H1 (cell line): Measurements from ENCODE around the gene CPZ. TPM values are rescaled to one million over a fixed set of nuclear protein-coding genes. Genes with fewer than 3 reads are reported as not detected.

Source experiments
- CTCF ChIA-PET: fragments of 300-600 bp; sonication (Branson Sonifier 250); formaldehyde crosslinking; loops from one replicate; lab custom pipeline; 2021; ENCODE audit not compliant: partially characterized antibody; lab: Charles Lee
- POLR2A ChIA-PET: fragments of 300-600 bp; sonication (Branson Sonifier 250); formaldehyde crosslinking; loops from one replicate; lab custom pipeline; 2021; ENCODE audit warnings: inconsistent platforms; ENCODE audit not compliant: partially characterized antibody; lab: Charles Lee
- DNase-seq, 2 experiments: peaks; one replicate each; pipeline versions ENCODE4 v3.0.0 to v3.0.0-alpha.2; 2010 to 2022; ENCODE audit warnings: low spot score in 2 of 2, low read depth in 1 of 2, mixed read lengths in 1 of 2
- FAIRE-seq: peaks from 2 replicates; lab custom pipeline; 2011; peaks lifted over from hg19 to GRCh38; lab: Jason Lieb, UNC
- H2AFZ ChIP-seq: 2 replicates; pipeline ENCODE4 v1.8.1; 2012; ENCODE audit warnings: low read length, inconsistent platforms
- H2AK5ac ChIP-seq: 2 replicates; pipeline ENCODE4 v1.6.1; 2013; ENCODE audit warnings: low read depth, low read length
- H2BK120ac ChIP-seq: replicated peaks from 2 replicates; pipeline ENCODE3; 2013; ENCODE audit warnings: low read depth, low read length, inconsistent platforms
- H2BK12ac ChIP-seq: 2 replicates; pipeline ENCODE4 v1.6.1; 2013; ENCODE audit warnings: low read depth, low read length
- H2BK15ac ChIP-seq: 2 replicates; pipeline ENCODE4 v1.6.1; 2013; ENCODE audit warnings: low read length
- H2BK20ac ChIP-seq: 2 replicates; pipeline ENCODE4 v1.6.1; 2013; ENCODE audit warnings: low read length
- H2BK5ac ChIP-seq: 2 replicates; pipeline ENCODE4 v1.6.1; 2013; ENCODE audit warnings: low read depth, low read length
- H3K14ac ChIP-seq: 2 replicates; pipeline ENCODE4 v1.6.1; 2013; ENCODE audit warnings: inconsistent platforms; ENCODE audit not compliant: insufficient read length
- H3K18ac ChIP-seq: 2 replicates; pipeline ENCODE4 v1.6.1; 2013; ENCODE audit warnings: low read length; ENCODE audit errors: extremely low read depth
- H3K23ac ChIP-seq: 2 replicates; pipeline ENCODE4 v1.6.1; 2013; ENCODE audit warnings: inconsistent platforms; ENCODE audit not compliant: insufficient read length
- H3K23me2 ChIP-seq: 2 replicates; pipeline ENCODE4 v1.6.1; 2013; ENCODE audit warnings: low read depth, low read length
- H3K27ac ChIP-seq: 2 replicates; pipeline ENCODE4 v1.6.1; 2011; ENCODE audit warnings: low read depth, low read length, inconsistent platforms
- H3K27me3 ChIP-seq, 4 experiments: replicated peaks in 1 of 4; 1 replicate in 1 of 4; 2 replicates in 3 of 4; pipeline versions ENCODE4 v1.6.1 to v1.8.1; 2011 to 2013; ENCODE audit warnings: low read length in 3 of 4, mild to moderate bottlenecking in 3 of 4, inconsistent platforms in 2 of 4, mixed read lengths in 2 of 4, moderate library complexity in 1 of 4; ENCODE audit not compliant: control insufficient read depth in 3 of 4, insufficient read depth in 3 of 4; ENCODE audit errors: extremely low read depth in 1 of 4
- H3K36me3 ChIP-seq, 4 experiments: 2 replicates each; pipeline versions ENCODE4 v1.6.1 to v1.8.1; 2011 to 2013; ENCODE audit warnings: mild to moderate bottlenecking in 4 of 4, low read length in 3 of 4, moderate library complexity in 2 of 4, control low read depth in 1 of 4, inconsistent platforms in 1 of 4; ENCODE audit not compliant: insufficient read depth in 4 of 4, control insufficient read depth in 2 of 4
- H3K4ac ChIP-seq: replicated peaks from 2 replicates; pipeline ENCODE3; 2013; ENCODE audit warnings: low read length, low read depth, mixed read lengths, inconsistent platforms; ENCODE audit not compliant: insufficient read length
- H3K4me1 ChIP-seq, 4 experiments: replicated peaks in 1 of 4; 1 replicate in 1 of 4; 2 replicates in 3 of 4; pipeline versions ENCODE4 v1.6.1 to v1.8.1; 2011 to 2013; ENCODE audit warnings: low read length in 3 of 4, inconsistent platforms in 2 of 4, mixed read lengths in 1 of 4; ENCODE audit not compliant: insufficient read depth in 4 of 4, control insufficient read depth in 3 of 4
- H3K4me2 ChIP-seq, 2 experiments: 2 replicates each; pipeline versions ENCODE4 v1.6.1 to v1.8.1; 2011 to 2013; ENCODE audit warnings: low read depth in 2 of 2, low read length in 2 of 2, control low read depth in 1 of 2, inconsistent platforms in 1 of 2, mild to moderate bottlenecking in 1 of 2; ENCODE audit not compliant: insufficient read depth in 1 of 2
- H3K4me3 ChIP-seq, 4 experiments: fragments of 200-600, 300-600 bp in 1 of 4; sonication (generic), shearing (Covaris generic), sonication (Bioruptor Twin) in 1 of 4; 2 replicates each; pipeline versions ENCODE4 v1.5.1 to v1.8.1; 2011 to 2016; ENCODE audit warnings: low read length in 4 of 4, low read depth in 3 of 4, control low read depth in 2 of 4, inconsistent platforms in 2 of 4, mild to moderate bottlenecking in 2 of 4, mixed read lengths in 1 of 4, moderate library complexity in 1 of 4; ENCODE audit not compliant: insufficient read depth in 2 of 4; ENCODE audit errors: extremely low read depth in 1 of 4
- H3K56ac ChIP-seq: replicated peaks from 2 replicates; pipeline ENCODE3; 2013; ENCODE audit warnings: low read depth, mild to moderate bottlenecking, mixed read lengths, low read length, inconsistent platforms; ENCODE audit not compliant: insufficient read length
- H3K79me1 ChIP-seq: 2 replicates; pipeline ENCODE4 v1.6.1; 2013; ENCODE audit warnings: low read depth, low read length, control low read depth
- H3K79me2 ChIP-seq, 2 experiments: 2 replicates each; pipeline versions ENCODE4 v1.6.1 to v1.8.1; 2012 to 2013; ENCODE audit warnings: low read length in 2 of 2, mild to moderate bottlenecking in 2 of 2, inconsistent platforms in 1 of 2; ENCODE audit not compliant: insufficient read depth in 2 of 2, control insufficient read depth in 1 of 2
- H3K9ac ChIP-seq, 4 experiments: replicated peaks in 1 of 4; 1 replicate in 1 of 4; 2 replicates in 3 of 4; pipeline versions ENCODE4 v1.6.1 to v1.8.1; 2011 to 2013; ENCODE audit warnings: low read depth in 3 of 4, low read length in 3 of 4, control low read depth in 2 of 4, mild to moderate bottlenecking in 2 of 4, moderate library complexity in 2 of 4, inconsistent platforms in 1 of 4; ENCODE audit errors: extremely low read depth in 1 of 4
- H3K9me3 ChIP-seq, 2 experiments: 2 replicates each; pipeline versions ENCODE4 v1.6.1 to v1.8.1; 2012 to 2013; ENCODE audit warnings: mild to moderate bottlenecking in 2 of 2, moderate library complexity in 2 of 2, control low read depth in 1 of 2, inconsistent platforms in 1 of 2, low read depth in 1 of 2, low read length in 1 of 2, mixed read lengths in 1 of 2; ENCODE audit not compliant: insufficient read depth in 2 of 2
- H4K20me1 ChIP-seq, 2 experiments: replicated peaks in 1 of 2; 2 replicates each; pipeline versions ENCODE3 to v1.8.1; 2011 to 2013; ENCODE audit warnings: inconsistent platforms in 2 of 2, low read length in 2 of 2, mild to moderate bottlenecking in 1 of 2; ENCODE audit not compliant: insufficient read depth in 2 of 2, control insufficient read depth in 1 of 2
- H4K5ac ChIP-seq: 2 replicates; pipeline ENCODE4 v1.6.1; 2013; ENCODE audit warnings: low read length, low read depth, mixed read lengths, inconsistent platforms; ENCODE audit not compliant: insufficient read length
- H4K8ac ChIP-seq: 2 replicates; pipeline ENCODE4 v1.8.0; 2013; ENCODE audit warnings: mild to moderate bottlenecking, moderate library complexity, low read length, inconsistent platforms; ENCODE audit not compliant: insufficient read depth; ENCODE audit errors: extremely low read depth
- H4K91ac ChIP-seq: replicated peaks from 2 replicates; pipeline ENCODE3; 2013; ENCODE audit warnings: low read length, mixed read lengths, inconsistent platforms; ENCODE audit not compliant: insufficient read length
- TEAD4 ChIP-seq: IDR thresholded peaks from 2 replicates; pipeline ENCODE4 v1.6.1; 2012; ENCODE audit warnings: low read depth, low read length, inconsistent platforms, mixed read lengths
- WGBS, 2 experiments: shearing (Covaris generic) in 1 of 2; methylation state at CpG; one replicate each; pipeline versions ENCODE4 v1.1.6 to v1.1.7; 2013 to 2015; ENCODE audit warnings: low lambda C conversion rate in 2 of 2, mixed read lengths in 2 of 2, inconsistent platforms in 1 of 2, low coverage in 1 of 2, missing lambda C conversion rate in 1 of 2; ENCODE audit not compliant: insufficient replicate concordance in 2 of 2, insufficient coverage in 1 of 2, insufficient read length in 1 of 2; ENCODE audit errors: extremely low coverage in 1 of 2, missing lambda C conversion rate in 1 of 2; 5-methylcytosine and 5-hydroxymethylcytosine counted together
- polyA plus RNA-seq, 7 experiments: library from polyadenylated mRNA; depleted of rRNA in 3 of 7; stranded (reverse) in 5 of 7; unstranded in 2 of 7; fragments of >200 nt in 5 of 7; fragments of 200-250 nt in 2 of 7; gene quantifications; 1 replicate in 5 of 7; 2 replicates in 1 of 7; 4 replicates in 1 of 7; pipeline versions ENCODE4 v1.2.1 to v1.2.3, GENCODE V29; 2011 to 2013; ENCODE audit warnings: missing spikeins in 2 of 7, mixed read lengths in 2 of 7
- total RNA-seq: library from RNA; stranded (reverse); fragmentation: NEBNext Ultra II Directional; extraction: Animal tissue kit (Norgen Biotek cat#: 25700); gene quantifications from 2 replicates; pipeline ENCODE4 v1.2.1, GENCODE V29; 2021

CPZ gene
- total and polyA plus RNA-seq, 2 of the 8 experiments (the other 6 are each of a cell fraction or from before 2014, with no cell fraction given), result 28.8 to 40.7 TPM

DNA sequence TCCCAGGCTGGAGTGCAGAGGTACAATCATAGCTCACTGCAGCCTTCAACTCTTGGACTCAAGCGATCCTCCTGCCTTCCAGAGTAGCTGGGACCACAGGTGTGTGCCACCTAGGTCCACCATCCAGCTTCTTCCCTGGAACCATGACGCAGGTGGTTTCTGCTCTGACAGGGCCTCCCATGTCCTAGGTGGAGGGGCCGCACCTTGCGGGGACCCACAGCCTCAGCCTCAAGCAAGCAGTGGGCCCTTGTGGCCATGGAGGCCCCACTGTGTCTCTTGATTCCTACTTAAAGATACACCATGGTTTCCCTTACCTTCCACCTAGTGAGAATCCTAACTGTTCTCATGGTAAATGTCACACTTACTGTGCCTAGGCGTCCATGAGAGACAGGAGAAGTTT is 19.3 kb upstream of the CPZ start:
- H3K4me1 ChIP-seq, result peaks cover 0 to 15% (median 2%) of the 10 kb centered on the region in 4 experiments; a peak in 3 of 7 replicates
- no peak overlapping the region for H3K4me2 ChIP-seq
- WGBS, 2 experiments, result 89% methylated on average over 5 of the region's 5 CpGs; no CpG with 5 or more reads in 1 of the 2 experiments
- H3K4me3 ChIP-seq, result no peak overlapping the region
- no peaks in the 10 kb centered on the region for H3K9me3 ChIP-seq
- no peak overlapping the region for H3K27ac ChIP-seq
- no peak overlapping the region for H3K23ac ChIP-seq
- H3K79me2 ChIP-seq, result no peaks in the 10 kb centered on the region
- no peak overlapping the region for H2AFZ ChIP-seq
- H2BK5ac ChIP-seq, result no peak overlapping the region
- H2BK20ac ChIP-seq, result 0 out of 2 replicates have a peak overlapping the region, but pooled peaks have one; percentile 64
- no peak overlapping the region for H3K14ac ChIP-seq
- H4K5ac ChIP-seq, result no peak overlapping the region
- no peaks in the 10 kb centered on the region for H4K20me1 ChIP-seq
- H2AK5ac ChIP-seq, result no peak overlapping the region
- CTCF ChIA-PET, result interaction anchor here (1.2 to 1.3 kb wide), 2 partner anchors 13 to 107 kb away, joined by 3 to 4 read pairs; no protein-coding TSS in a partner anchor
- H3K27me3 ChIP-seq, result no peaks in the 10 kb centered on the region; a peak in 1 of 7 replicates
- H3K4ac ChIP-seq, result no peak overlapping the region
- no peak overlapping the region for H3K9ac ChIP-seq
- no peak overlapping the region for H4K8ac ChIP-seq
- FAIRE-seq (no peak), DNase-seq (no peak)
- POLR2A ChIA-PET, result interaction anchor here (1.9 kb wide), 1 partner anchor 12 kb away, joined by 6 read pairs; no protein-coding TSS in a partner anchor
- peaks cover 2% of the 10 kb centered on the region; the same call in 1 of the 2 replicates for H3K23me2 ChIP-seq
- no peaks in the 10 kb centered on the region for H3K79me1 ChIP-seq
- H3K18ac ChIP-seq, result no peak overlapping the region
- H3K36me3 ChIP-seq, result no peaks in the 10 kb centered on the region
- TF ChIP-seq TEAD4, result no peak
- TF ChIP-seq, all 59 proteins: peak for 0
- H2BK12ac ChIP-seq, result no peak overlapping the region
- no peak overlapping the region for H4K91ac ChIP-seq
- no peak overlapping the region for H2BK120ac ChIP-seq
- 0 out of 2 replicates have a peak overlapping the region, but pooled peaks have one; percentile 2 for H2BK15ac ChIP-seq
- no peak overlapping the region for H3K56ac ChIP-seq
